ENCODE measurements around the gene EML4.

Gene EML4

GRCh38 chr2:42139101-42139500 is 30.1 kb upstream of the EML4 start:
- TF ChIP-seq CTCF (IDR thresholded peaks at IDR 0.05; ENCODE audit: low read depth, low read length) = no peak
- H3K4me3 ChIP-seq (ENCODE audit: low read depth, low read length) = no peak overlapping the region
- in situ Hi-C loops (cut with HindIII; ENCODE audit: low sequenced_read_pairs) = no loop called here
- no peak for DNase-seq (ENCODE audit: low read depth, low spot score)

- TF ChIP-seq CTCF (IDR thresholded peaks at IDR 0.05; ENCODE audit: low read depth, low read length) = no peak
- no peak overlapping the region for H3K4me3 ChIP-seq (ENCODE audit: low read depth, low read length)
- DNase-seq (ENCODE audit: low read depth, low spot score) = no peak
- in situ Hi-C loops (cut with HindIII; ENCODE audit: low sequenced_read_pairs) = no loop called here
Measured at GRCh38 chr2:42140496-42140895, 28.7 kb upstream of the EML4 start.

- in situ Hi-C loops (cut with HindIII; ENCODE audit: low sequenced_read_pairs) = no loop called here
- H3K4me3 ChIP-seq (ENCODE audit: low read depth, low read length) = peak overlapping the region; percentile 20
- no peak for TF ChIP-seq CTCF (IDR thresholded peaks at IDR 0.05; ENCODE audit: low read depth, low read length)
- DNase-seq (ENCODE audit: low read depth, low spot score) = peak; percentile 96
Measured at GRCh38 chr2:42141687-42142546, 27.2 kb upstream of the EML4 start.

GRCh38 chr2:42142547-42143184 is 26.5 kb upstream of the EML4 start:
- peak; percentile 62 for DNase-seq (ENCODE audit: low read depth, low spot score)
- H3K4me3 ChIP-seq (ENCODE audit: low read depth, low read length) = no peak overlapping the region
- no peak for TF ChIP-seq CTCF (IDR thresholded peaks at IDR 0.05; ENCODE audit: low read depth, low read length)
- in situ Hi-C loops (cut with HindIII; ENCODE audit: low sequenced_read_pairs) = no loop called here

GRCh38 chr2:42147641-42148274 is 21.4 kb upstream of the EML4 start:
- DNase-seq (ENCODE audit: low read depth, low spot score) = peak; percentile 51
- in situ Hi-C loops (cut with HindIII; ENCODE audit: low sequenced_read_pairs) = no loop called here
- TF ChIP-seq CTCF (IDR thresholded peaks at IDR 0.05; ENCODE audit: low read depth, low read length) = no peak
- no peak overlapping the region for H3K4me3 ChIP-seq (ENCODE audit: low read depth, low read length)

GRCh38 chr2:42150159-42150558 is 19.0 kb upstream of the EML4 start:
- no peak for DNase-seq (ENCODE audit: low read depth, low spot score)
- in situ Hi-C loops (cut with HindIII; ENCODE audit: low sequenced_read_pairs) = no loop called here
- TF ChIP-seq CTCF (IDR thresholded peaks at IDR 0.05; ENCODE audit: low read depth, low read length) = no peak
- H3K4me3 ChIP-seq (ENCODE audit: low read depth, low read length) = no peak overlapping the region

Data from astrocyte of the spinal cord (primary cell).